SU-DHL-6 (cell line): ENCODE data around the gene IFNA7.
"Not testable (repeated sequence)": the region's sequence is repeated elsewhere in the genome, so short reads cannot be mapped to it uniquely, and the experiment has no call there.

Experiments used
- H2AFZ ChIP-seq: fragments of 200-600 bp; sonication (generic); 2 replicates; pipeline ENCODE4 v1.6.1; 2014; ENCODE audit warnings: low read depth, mild to moderate bottlenecking, moderate library complexity, mixed read lengths, antibody characterized with exemption, low read length; ENCODE audit not compliant: severe bottlenecking
- H3F3A ChIP-seq: fragments of 200-600 bp; shearing (Covaris generic); 2 replicates; pipeline ENCODE4 v1.6.0; 2016; ENCODE audit warnings: antibody characterized with exemption, mild to moderate bottlenecking; ENCODE audit not compliant: insufficient read depth
- H3K27ac ChIP-seq: fragments of 200-600 bp; sonication (generic); 2 replicates; pipeline ENCODE4 v1.5.1; 2016; ENCODE audit warnings: low read depth, mild to moderate bottlenecking, low read length, moderate library complexity, mixed read lengths
- H3K27me3 ChIP-seq: fragments of 200-600 bp; sonication (generic), shearing (Covaris generic); 2 replicates; pipeline ENCODE4 v1.6.0; 2014; ENCODE audit warnings: mild to moderate bottlenecking, low read length
- H3K36me3 ChIP-seq: fragments of 200-600 bp; sonication (generic); 2 replicates; pipeline ENCODE4 v1.6.1; 2014; ENCODE audit warnings: mild to moderate bottlenecking, low read length, mixed read lengths
- H3K4me2 ChIP-seq: fragments of 300-600, 200-600 bp; shearing (Covaris generic), sonication (generic); 2 replicates; pipeline ENCODE4 v1.6.0; 2014; ENCODE audit warnings: low read length, low read depth, mild to moderate bottlenecking; ENCODE audit not compliant: poor library complexity, severe bottlenecking
- H3K4me3 ChIP-seq: fragments of 200-600 bp; sonication (generic); 2 replicates; pipeline ENCODE4 v1.5.1; 2014; ENCODE audit warnings: antibody characterized with exemption, low read length, mild to moderate bottlenecking, mixed read lengths; ENCODE audit not compliant: insufficient read depth, poor library complexity, severe bottlenecking
- H3K79me2 ChIP-seq: fragments of 200-600 bp; sonication (generic); 2 replicates; pipeline ENCODE4 v1.6.1; 2014; ENCODE audit warnings: mild to moderate bottlenecking, low read length, moderate library complexity; ENCODE audit not compliant: insufficient read depth
- H3K9ac ChIP-seq: fragments of 200-600 bp; sonication (generic); 2 replicates; pipeline ENCODE4 v1.7.0; 2014; ENCODE audit warnings: mild to moderate bottlenecking, low read length
- H3K9me2 ChIP-seq: fragments of 200-600 bp; sonication (generic); replicated peaks from 2 replicates; pipeline ENCODE4 v1.6.1; 2014; ENCODE audit warnings: low read length; ENCODE audit not compliant: insufficient read depth
- H3K9me3 ChIP-seq: fragments of 200-600 bp; sonication (generic); 2 replicates; pipeline ENCODE4 v1.6.1; 2014; ENCODE audit warnings: low read length, mixed read lengths; ENCODE audit not compliant: insufficient read depth
- H4K20me1 ChIP-seq: fragments of 200-600 bp; sonication (generic); 2 replicates; pipeline ENCODE4 v1.6.1; 2014; ENCODE audit warnings: low read depth, mild to moderate bottlenecking, antibody characterized with exemption, low read length, moderate library complexity, mixed read lengths
- CTCF ChIP-seq: fragments of 200-600 bp; sonication (generic); IDR thresholded peaks from one replicate; pipeline ENCODE4 v1.5.1; 2017; ENCODE audit warnings: antibody characterized with exemption, mild to moderate bottlenecking, low read length, moderate library complexity; ENCODE audit not compliant: insufficient read depth, poor library complexity, severe bottlenecking
- EZH2phosphoT487 ChIP-seq: fragments of 200-600 bp; sonication (generic), shearing (Covaris generic); conservative IDR thresholded peaks from 2 replicates; pipeline ENCODE4 v1.6.1; 2018; ENCODE audit warnings: mild to moderate bottlenecking, antibody characterized with exemption, low read length, moderate library complexity, mixed read lengths

IFNA7 gene

GRCh38 chr9:21233258-21233657 is 31.3 kb upstream of the IFNA7 start:
- no peaks in the 10 kb centered on the region for H3K36me3 ChIP-seq
- H3K9me2 ChIP-seq = no peaks in the 10 kb centered on the region
- H3F3A ChIP-seq = no peaks in the 10 kb centered on the region
- no peak for TF ChIP-seq EZH2phosphoT487
- no peak for TF ChIP-seq CTCF
- no peak overlapping the region for H2AFZ ChIP-seq
- no peak overlapping the region for H3K4me3 ChIP-seq
- H4K20me1 ChIP-seq = no peaks in the 10 kb centered on the region
- no peaks in the 10 kb centered on the region for H3K27me3 ChIP-seq
- H3K9me3 ChIP-seq = no peaks in the 10 kb centered on the region
- no peak overlapping the region for H3K4me2 ChIP-seq
- H3K79me2 ChIP-seq = no peaks in the 10 kb centered on the region
- H3K27ac ChIP-seq = no peak overlapping the region
- no peak overlapping the region for H3K9ac ChIP-seq

GRCh38 chr9:21228122-21228521 is 26.1 kb upstream of the IFNA7 start, which contains the start of gene IFNA17:
IFNA17 (minus strand) TSS chr9:21228222; CDS start chr9:21228173, 49 bp downstream.
- Histone ChIP-seq H3K4me2 (no peak within 1 kb of the TSS), H3K9me3 (no peaks in the 10 kb centered on the region), H3K27me3 (no peaks in the 10 kb centered on the region), H2AFZ (no peak within 1 kb of the TSS), H3K27ac (no peak within 1 kb of the TSS), H3K4me3 (no peak within 1 kb of the TSS), H3K9me2 (no peaks in the 10 kb centered on the region), H3K9ac (no peak within 1 kb of the TSS), H3K79me2 (no peaks in the 10 kb centered on the region), H3K36me3 (no peaks in the 10 kb centered on the region), H4K20me1 (no peaks in the 10 kb centered on the region), H3F3A (no peaks in the 10 kb centered on the region)
- no peak for TF ChIP-seq CTCF
- no peak for TF ChIP-seq EZH2phosphoT487

GRCh38 chr9:21217211-21217610 is 15.2 kb upstream of the IFNA7 start, which contains the start of gene IFNA16:
IFNA16 (minus strand) TSS chr9:21217311; CDS start chr9:21217305, 6 bp downstream.
- H3K9me3 ChIP-seq, H2AFZ ChIP-seq, H3K36me3 ChIP-seq, H3K27ac ChIP-seq, H3K4me2 ChIP-seq, H3K27me3 ChIP-seq, H3K9me2 ChIP-seq, H3K79me2 ChIP-seq, H3F3A ChIP-seq, H4K20me1 ChIP-seq, H3K9ac ChIP-seq, H3K4me3 ChIP-seq: not testable (repeated sequence)

- peak; percentile 65 for TF ChIP-seq CTCF
- not testable (repeated sequence) for H3K9me2 ChIP-seq, H4K20me1 ChIP-seq, H3K27me3 ChIP-seq, H3K27ac ChIP-seq, H3K9me3 ChIP-seq, H3K4me2 ChIP-seq, H3K4me3 ChIP-seq, H3F3A ChIP-seq, H3K36me3 ChIP-seq, H3K79me2 ChIP-seq, H3K9ac ChIP-seq, H2AFZ ChIP-seq
These were observed 11.7 kb upstream of the IFNA7 start for GRCh38 chr9:21213411-21214326.

- H3K79me2 ChIP-seq, H2AFZ ChIP-seq, H3K9ac ChIP-seq, H3K4me3 ChIP-seq, H3F3A ChIP-seq, H3K9me2 ChIP-seq, H4K20me1 ChIP-seq, H3K9me3 ChIP-seq, H3K27me3 ChIP-seq, H3K27ac ChIP-seq, H3K4me2 ChIP-seq, H3K36me3 ChIP-seq: not testable (repeated sequence)
These were observed 10.2 kb upstream of the IFNA7 start for GRCh38 chr9:21212160-21212559.
